SK-N-SH treated with all-trans-retinoic acid at 6 μM for 48 hours (cell line): Measurements from ENCODE around the gene SV2B.

Experiments used
- ARNTL ChIP-seq: fragments of 450-650 bp; formaldehyde crosslinking; IDR thresholded peaks from 2 replicates; pipeline ENCODE4 v1.5.0; 2020; ENCODE audit warnings: low read depth, mild to moderate bottlenecking, moderate library complexity, borderline replicate concordance
- CSDC2 ChIP-seq: fragments of 250-450 bp; sonication (Bioruptor Pico); IDR thresholded peaks from 2 replicates; pipeline ENCODE4 v1.5.0; 2020; ENCODE audit warnings: mild to moderate bottlenecking, moderate library complexity
- GLIS3 ChIP-seq: fragments of 250-450 bp; sonication (Bioruptor Pico); IDR thresholded peaks from 2 replicates; pipeline ENCODE4 v1.5.0; 2020; ENCODE audit warnings: mild to moderate bottlenecking, moderate library complexity
- ISL1 ChIP-seq: fragments of 250-450 bp; sonication (Bioruptor Pico); IDR thresholded peaks from 2 replicates; pipeline ENCODE4 v2.1.2; 2022; ENCODE audit warnings: mild to moderate bottlenecking, moderate library complexity
- OSR1 ChIP-seq: fragments of 250-450 bp; sonication (Bioruptor Pico); IDR thresholded peaks from 2 replicates; pipeline ENCODE4 v1.8.0; 2022; ENCODE audit warnings: moderate library complexity, mild to moderate bottlenecking, inconsistent platforms
- RARB ChIP-seq: fragments of 250-450 bp; sonication (Bioruptor Pico); IDR thresholded peaks from 2 replicates; pipeline ENCODE4 v1.8.0; 2021; ENCODE audit warnings: mild to moderate bottlenecking, moderate library complexity
- TCF4 ChIP-seq: fragments of 250-450 bp; sonication (Bioruptor Pico); IDR thresholded peaks from 2 replicates; pipeline ENCODE4 v1.8.0; 2021; ENCODE audit warnings: mild to moderate bottlenecking, moderate library complexity, borderline replicate concordance
- ZFP3 ChIP-seq: fragments of 250-450 bp; sonication (Bioruptor Pico); IDR thresholded peaks from 2 replicates; pipeline ENCODE4 v1.5.0; 2020; ENCODE audit warnings: mild to moderate bottlenecking, moderate library complexity
- ZFP30 ChIP-seq: fragments of 450-650 bp; formaldehyde crosslinking; IDR thresholded peaks from 2 replicates; pipeline ENCODE4 v1.5.0; 2022; ENCODE audit warnings: mild to moderate bottlenecking, moderate library complexity
- ZNF70 ChIP-seq: fragments of 450-650 bp; formaldehyde crosslinking; IDR thresholded peaks from 2 replicates; pipeline ENCODE4 v1.5.0; 2020; ENCODE audit warnings: mild to moderate bottlenecking, moderate library complexity
- TF ChIP-seq, protein P1 (sequence below): fragments of 250-450 bp; sonication (Bioruptor Pico); IDR thresholded peaks from 2 replicates; pipeline ENCODE4 v1.8.0; 2020; ENCODE audit warnings: mild to moderate bottlenecking, moderate library complexity, borderline replicate concordance
- TF ChIP-seq, protein P2 (sequence below): fragments of 250-450 bp; sonication (Bioruptor Pico); IDR thresholded peaks from 2 replicates; pipeline ENCODE4 v1.5.1; 2020; ENCODE audit warnings: low read depth, mild to moderate bottlenecking, moderate library complexity
- TF ChIP-seq, protein P3 (sequence below): fragments of 250-450 bp; sonication (Bioruptor Pico); IDR thresholded peaks from 2 replicates; pipeline ENCODE4 v1.5.1; 2021; ENCODE audit warnings: mild to moderate bottlenecking, moderate library complexity
- TF ChIP-seq, protein P4 (sequence below): fragments of 250-450 bp; sonication (Bioruptor Pico); IDR thresholded peaks from 2 replicates; pipeline ENCODE4 v1.8.0; 2021; ENCODE audit warnings: low read depth, mild to moderate bottlenecking, moderate library complexity, borderline replicate concordance

DNA sequence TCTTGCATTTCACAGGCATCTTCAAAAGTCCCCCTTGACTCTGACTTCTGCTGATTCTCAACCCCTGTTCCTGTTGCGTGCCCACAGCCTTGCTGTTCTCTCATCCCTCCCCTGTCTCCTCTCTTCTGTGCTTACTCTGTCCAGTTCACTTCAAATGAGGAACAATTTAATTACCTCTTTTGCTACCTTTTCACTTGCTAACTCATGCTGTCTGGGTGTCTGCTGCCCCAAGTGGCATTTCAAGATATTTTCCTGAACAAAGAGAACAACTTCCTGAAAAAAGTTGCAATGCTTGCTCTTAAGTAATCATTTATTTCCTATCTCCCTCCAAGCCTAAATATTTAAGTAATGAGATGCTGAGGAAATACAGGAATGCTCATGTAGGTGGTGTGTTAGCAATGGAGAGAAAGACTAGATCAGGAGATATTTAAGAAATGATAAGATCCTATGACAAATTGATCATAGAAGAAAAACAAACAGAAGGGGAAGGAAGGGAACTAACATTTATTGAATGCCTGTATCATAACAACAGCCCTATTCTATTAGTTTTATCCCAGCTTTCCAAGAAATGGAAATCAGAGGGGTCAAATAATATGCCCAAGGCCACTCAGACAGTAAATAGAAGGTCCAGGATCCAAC lies 42.2 kb downstream of the SV2B start:
- TF ChIP-seq CSDC2 (CRISPR knock-in tag) (no peak), TCF4 (CRISPR knock-in tag) (no peak), ARNTL (no peak), RARB (CRISPR knock-in tag) (no peak), ISL1 (CRISPR knock-in tag) (no peak), GLIS3 (CRISPR knock-in tag) (no peak), ZFP30 (CRISPR knock-in tag) (no peak), ZNF70 (no peak), ZFP3 (CRISPR knock-in tag) (no peak), OSR1 (CRISPR knock-in tag) (no peak)
- TF ChIP-seq, protein P1, sequence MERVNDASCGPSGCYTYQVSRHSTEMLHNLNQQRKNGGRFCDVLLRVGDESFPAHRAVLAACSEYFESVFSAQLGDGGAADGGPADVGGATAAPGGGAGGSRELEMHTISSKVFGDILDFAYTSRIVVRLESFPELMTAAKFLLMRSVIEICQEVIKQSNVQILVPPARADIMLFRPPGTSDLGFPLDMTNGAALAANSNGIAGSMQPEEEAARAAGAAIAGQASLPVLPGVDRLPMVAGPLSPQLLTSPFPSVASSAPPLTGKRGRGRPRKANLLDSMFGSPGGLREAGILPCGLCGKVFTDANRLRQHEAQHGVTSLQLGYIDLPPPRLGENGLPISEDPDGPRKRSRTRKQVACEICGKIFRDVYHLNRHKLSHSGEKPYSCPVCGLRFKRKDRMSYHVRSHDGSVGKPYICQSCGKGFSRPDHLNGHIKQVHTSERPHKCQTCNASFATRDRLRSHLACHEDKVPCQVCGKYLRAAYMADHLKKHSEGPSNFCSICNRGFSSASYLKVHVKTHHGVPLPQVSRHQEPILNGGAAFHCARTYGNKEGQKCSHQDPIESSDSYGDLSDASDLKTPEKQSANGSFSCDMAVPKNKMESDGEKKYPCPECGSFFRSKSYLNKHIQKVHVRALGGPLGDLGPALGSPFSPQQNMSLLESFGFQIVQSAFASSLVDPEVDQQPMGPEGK (CRISPR knock-in tag), result no peak
- TF ChIP-seq, protein P2, sequence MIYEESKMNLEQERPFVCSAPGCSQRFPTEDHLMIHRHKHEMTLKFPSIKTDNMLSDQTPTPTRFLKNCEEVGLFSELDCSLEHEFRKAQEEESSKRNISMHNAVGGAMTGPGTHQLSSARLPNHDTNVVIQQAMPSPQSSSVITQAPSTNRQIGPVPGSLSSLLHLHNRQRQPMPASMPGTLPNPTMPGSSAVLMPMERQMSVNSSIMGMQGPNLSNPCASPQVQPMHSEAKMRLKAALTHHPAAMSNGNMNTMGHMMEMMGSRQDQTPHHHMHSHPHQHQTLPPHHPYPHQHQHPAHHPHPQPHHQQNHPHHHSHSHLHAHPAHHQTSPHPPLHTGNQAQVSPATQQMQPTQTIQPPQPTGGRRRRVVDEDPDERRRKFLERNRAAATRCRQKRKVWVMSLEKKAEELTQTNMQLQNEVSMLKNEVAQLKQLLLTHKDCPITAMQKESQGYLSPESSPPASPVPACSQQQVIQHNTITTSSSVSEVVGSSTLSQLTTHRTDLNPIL, result no peak
- TF ChIP-seq, protein P3, sequence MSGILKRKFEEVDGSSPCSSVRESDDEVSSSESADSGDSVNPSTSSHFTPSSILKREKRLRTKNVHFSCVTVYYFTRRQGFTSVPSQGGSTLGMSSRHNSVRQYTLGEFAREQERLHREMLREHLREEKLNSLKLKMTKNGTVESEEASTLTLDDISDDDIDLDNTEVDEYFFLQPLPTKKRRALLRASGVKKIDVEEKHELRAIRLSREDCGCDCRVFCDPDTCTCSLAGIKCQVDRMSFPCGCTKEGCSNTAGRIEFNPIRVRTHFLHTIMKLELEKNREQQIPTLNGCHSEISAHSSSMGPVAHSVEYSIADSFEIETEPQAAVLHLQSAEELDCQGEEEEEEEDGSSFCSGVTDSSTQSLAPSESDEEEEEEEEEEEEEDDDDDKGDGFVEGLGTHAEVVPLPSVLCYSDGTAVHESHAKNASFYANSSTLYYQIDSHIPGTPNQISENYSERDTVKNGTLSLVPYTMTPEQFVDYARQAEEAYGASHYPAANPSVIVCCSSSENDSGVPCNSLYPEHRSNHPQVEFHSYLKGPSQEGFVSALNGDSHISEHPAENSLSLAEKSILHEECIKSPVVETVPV (CRISPR knock-in tag), result no peak
- TF ChIP-seq, protein P4, sequence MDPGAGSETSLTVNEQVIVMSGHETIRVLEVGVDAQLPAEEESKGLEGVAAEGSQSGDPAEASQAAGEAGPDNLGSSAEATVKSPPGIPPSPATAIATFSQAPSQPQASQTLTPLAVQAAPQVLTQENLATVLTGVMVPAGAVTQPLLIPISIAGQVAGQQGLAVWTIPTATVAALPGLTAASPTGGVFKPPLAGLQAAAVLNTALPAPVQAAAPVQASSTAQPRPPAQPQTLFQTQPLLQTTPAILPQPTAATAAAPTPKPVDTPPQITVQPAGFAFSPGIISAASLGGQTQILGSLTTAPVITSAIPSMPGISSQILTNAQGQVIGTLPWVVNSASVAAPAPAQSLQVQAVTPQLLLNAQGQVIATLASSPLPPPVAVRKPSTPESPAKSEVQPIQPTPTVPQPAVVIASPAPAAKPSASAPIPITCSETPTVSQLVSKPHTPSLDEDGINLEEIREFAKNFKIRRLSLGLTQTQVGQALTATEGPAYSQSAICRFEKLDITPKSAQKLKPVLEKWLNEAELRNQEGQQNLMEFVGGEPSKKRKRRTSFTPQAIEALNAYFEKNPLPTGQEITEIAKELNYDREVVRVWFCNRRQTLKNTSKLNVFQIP (CRISPR knock-in tag), result no peak
